Activated naive CD4-positive, alpha-beta T cell treated with anti-CD3 and anti-CD28 coated beads, Interleukin-2, amount 50 U/mL, for 24 hours (primary cell): ENCODE measurements around the gene TXNDC11.

Source experiments
- H3K27ac Mint-ChIP-seq: one replicate; pipeline ENCODE4 v1.8.0; 2021; ENCODE audit warnings: mild to moderate bottlenecking, mixed read lengths
- H3K27me3 Mint-ChIP-seq: one replicate; pipeline ENCODE4 v1.8.0; 2021; ENCODE audit warnings: mixed read lengths
- H3K36me3 Mint-ChIP-seq: one replicate; pipeline ENCODE4 v1.8.0; 2021; ENCODE audit warnings: mixed read lengths
- H3K4me1 Mint-ChIP-seq: one replicate; pipeline ENCODE4 v1.8.0; 2021; ENCODE audit warnings: mixed read lengths
- H3K4me3 Mint-ChIP-seq: one replicate; pipeline ENCODE4 v1.8.0; 2021; ENCODE audit warnings: mild to moderate bottlenecking, mixed read lengths
- H3K9me3 Mint-ChIP-seq: one replicate; pipeline ENCODE4 v1.8.0; 2021; ENCODE audit warnings: mixed read lengths

TXNDC11 gene

GRCh38 chr16:11631214-11631613 lies 111.4 kb downstream of the TXNDC11 start:
- H3K27me3 Mint-ChIP-seq = no peaks in the 10 kb centered on the region
- H3K4me3 Mint-ChIP-seq = no peak overlapping the region
- H3K9me3 Mint-ChIP-seq = no peaks in the 10 kb centered on the region
- H3K36me3 Mint-ChIP-seq = no peaks in the 10 kb centered on the region
- peaks cover 43% of the 10 kb centered on the region for H3K4me1 Mint-ChIP-seq
- no peak overlapping the region for H3K27ac Mint-ChIP-seq

- Mint-ChIP-seq H3K27ac (peak overlapping the region; percentile 62), H3K27me3 (no peaks in the 10 kb centered on the region), H3K4me3 (no peak overlapping the region), H3K4me1 (peaks cover 43% of the 10 kb centered on the region), H3K9me3 (no peaks in the 10 kb centered on the region), H3K36me3 (no peaks in the 10 kb centered on the region)
These were observed 111.9 kb downstream of the TXNDC11 start for GRCh38 chr16:11630768-11631056.

- peaks cover 48% of the 10 kb centered on the region for H3K4me1 Mint-ChIP-seq
- no peaks in the 10 kb centered on the region for H3K36me3 Mint-ChIP-seq
- H3K4me3 Mint-ChIP-seq = no peak overlapping the region
- H3K27ac Mint-ChIP-seq = peak overlapping the region; percentile 62
- no peaks in the 10 kb centered on the region for H3K27me3 Mint-ChIP-seq
- H3K9me3 Mint-ChIP-seq = no peaks in the 10 kb centered on the region
These were observed 112.5 kb downstream of the TXNDC11 start for GRCh38 chr16:11630046-11630767.
